ENCODE data around the gene BEND6.
"Not testable (repeated sequence)": the region's sequence is repeated elsewhere in the genome, so short reads cannot be mapped to it uniquely, and the experiment has no call there.

The BEND6 gene

DNA sequence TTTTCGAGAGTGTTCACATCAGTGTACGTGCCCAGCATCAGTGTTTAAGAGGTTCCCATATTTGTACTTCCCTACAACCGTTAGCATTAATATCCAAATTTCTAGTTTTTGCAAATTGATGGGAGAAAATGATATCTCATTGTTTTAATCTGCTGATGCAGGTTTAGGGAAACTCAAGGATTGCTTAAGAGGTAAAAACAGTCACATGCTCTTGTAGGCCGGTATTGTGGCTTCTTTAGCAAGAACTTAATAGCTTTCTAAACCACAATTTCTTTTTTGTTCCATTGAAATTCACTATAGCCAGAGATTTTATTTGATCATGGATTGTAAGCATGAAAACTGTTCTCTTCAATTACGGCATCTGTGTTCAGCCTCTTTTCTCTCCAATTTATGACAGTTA lies 29.5 kb downstream of the BEND6 start:
- no peak overlapping the region for H3K27ac Mint-ChIP-seq
- no peaks in the 10 kb centered on the region for H3K4me1 Mint-ChIP-seq (ENCODE audit: low read depth)
- H3K36me3 Mint-ChIP-seq (ENCODE audit: low read depth) = no peaks in the 10 kb centered on the region
- H3K9me3 Mint-ChIP-seq = no peaks in the 10 kb centered on the region
- no peak overlapping the region for H3K4me3 Mint-ChIP-seq
- H3K27me3 Mint-ChIP-seq (ENCODE audit: low read depth) = peaks cover 18% of the 10 kb centered on the region

DNA sequence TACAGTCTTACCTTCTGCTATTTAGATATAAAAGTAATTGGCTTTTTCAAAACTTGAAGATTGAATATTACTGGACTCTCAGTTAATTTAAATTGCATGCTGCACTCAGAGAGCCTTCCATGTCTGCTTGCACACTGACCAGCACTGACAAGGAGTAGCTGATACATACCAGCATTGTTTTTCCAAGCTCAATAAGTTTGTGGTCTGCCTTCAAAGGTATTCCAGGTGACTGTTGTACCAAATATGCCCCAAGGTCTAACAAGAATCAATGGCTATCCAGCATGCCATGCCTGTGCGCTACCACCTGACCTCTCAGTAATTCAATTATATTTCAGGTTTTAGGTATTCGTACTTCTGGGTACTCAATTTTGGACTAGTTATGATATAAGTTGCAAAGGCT lies 30.0 kb downstream of the BEND6 start:
- Mint-ChIP-seq H3K4me1 (ENCODE audit: low read depth) (no peaks in the 10 kb centered on the region), H3K4me3 (no peak overlapping the region), H3K36me3 (ENCODE audit: low read depth) (no peaks in the 10 kb centered on the region), H3K27ac (no peak overlapping the region), H3K9me3 (no peaks in the 10 kb centered on the region), H3K27me3 (ENCODE audit: low read depth) (peaks cover 21% of the 10 kb centered on the region)

DNA sequence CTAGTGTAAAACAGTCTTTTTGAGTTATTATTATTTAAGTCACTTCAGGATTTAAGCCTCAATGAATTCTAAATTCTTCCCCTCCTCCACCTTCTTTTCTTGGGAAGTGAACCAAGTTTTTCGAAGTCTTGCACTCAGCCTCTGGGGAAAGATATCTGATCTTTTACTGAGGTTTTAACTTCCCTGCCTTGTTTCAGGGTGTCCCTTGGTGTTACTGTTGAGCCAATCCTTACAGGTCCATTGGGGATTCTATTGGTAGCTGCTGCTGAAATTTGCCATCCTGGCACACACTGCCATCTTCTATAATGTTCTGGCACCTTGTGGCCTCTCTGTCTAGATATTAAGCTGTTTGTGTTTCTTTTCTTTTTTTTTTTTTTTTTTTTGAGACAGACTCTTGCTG lies 31.7 kb downstream of the BEND6 start:
- H3K27ac Mint-ChIP-seq = no peak overlapping the region
- no peaks in the 10 kb centered on the region for H3K9me3 Mint-ChIP-seq
- peaks cover 24% of the 10 kb centered on the region for H3K27me3 Mint-ChIP-seq (ENCODE audit: low read depth)
- H3K36me3 Mint-ChIP-seq (ENCODE audit: low read depth) = no peaks in the 10 kb centered on the region
- no peaks in the 10 kb centered on the region for H3K4me1 Mint-ChIP-seq (ENCODE audit: low read depth)
- H3K4me3 Mint-ChIP-seq = no peak overlapping the region

DNA sequence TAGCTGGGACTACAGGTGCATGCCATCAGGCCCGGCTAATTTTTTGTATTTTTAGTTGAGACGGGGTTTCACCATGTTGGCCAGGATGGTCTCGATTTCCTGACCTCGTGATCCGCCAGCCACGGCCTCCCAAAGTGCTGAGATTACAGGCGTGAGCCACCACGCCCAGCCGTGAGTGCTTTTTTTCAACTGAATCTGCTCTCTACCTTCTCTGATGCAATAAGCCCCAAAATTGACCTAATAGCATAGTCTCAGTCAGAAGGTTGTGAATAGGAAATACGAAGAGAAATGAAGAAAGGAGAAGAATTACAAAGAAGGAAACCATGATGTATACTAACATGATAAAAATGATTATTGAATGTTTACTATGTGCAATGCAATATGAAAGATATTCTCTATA lies 33.2 kb downstream of the BEND6 start:
- Mint-ChIP-seq H3K27ac (no peak overlapping the region), H3K4me3 (no peak overlapping the region), H3K36me3 (ENCODE audit: low read depth) (no peaks in the 10 kb centered on the region), H3K9me3 (no peaks in the 10 kb centered on the region), H3K4me1 (ENCODE audit: low read depth) (no peaks in the 10 kb centered on the region), H3K27me3 (ENCODE audit: low read depth) (peaks cover 23% of the 10 kb centered on the region)

DNA sequence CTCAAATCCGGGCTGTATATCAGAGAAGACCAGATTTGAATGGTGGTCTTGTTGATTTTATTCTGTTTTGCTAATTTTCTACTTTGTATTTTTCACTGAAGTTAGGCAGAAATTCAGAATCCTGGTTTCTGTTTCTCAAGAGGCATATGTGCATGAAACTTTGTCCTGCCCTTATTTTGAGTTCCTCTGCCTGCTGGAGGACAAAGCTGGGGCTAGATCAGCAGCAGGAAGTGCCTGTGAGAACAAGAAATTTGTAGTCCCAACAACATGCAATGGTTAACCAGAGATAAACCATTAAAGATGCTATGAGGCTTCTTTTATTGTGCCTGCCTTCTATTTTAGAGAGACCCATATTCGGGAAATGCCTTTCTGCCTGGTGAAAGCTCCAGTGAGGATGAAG lies 37.1 kb downstream of the BEND6 start:
- no peaks in the 10 kb centered on the region for H3K9me3 Mint-ChIP-seq
- H3K4me1 Mint-ChIP-seq (ENCODE audit: low read depth) = no peaks in the 10 kb centered on the region
- H3K27ac Mint-ChIP-seq = no peak overlapping the region
- H3K36me3 Mint-ChIP-seq (ENCODE audit: low read depth) = no peaks in the 10 kb centered on the region
- no peak overlapping the region for H3K4me3 Mint-ChIP-seq
- peaks cover 16% of the 10 kb centered on the region for H3K27me3 Mint-ChIP-seq (ENCODE audit: low read depth)

DNA sequence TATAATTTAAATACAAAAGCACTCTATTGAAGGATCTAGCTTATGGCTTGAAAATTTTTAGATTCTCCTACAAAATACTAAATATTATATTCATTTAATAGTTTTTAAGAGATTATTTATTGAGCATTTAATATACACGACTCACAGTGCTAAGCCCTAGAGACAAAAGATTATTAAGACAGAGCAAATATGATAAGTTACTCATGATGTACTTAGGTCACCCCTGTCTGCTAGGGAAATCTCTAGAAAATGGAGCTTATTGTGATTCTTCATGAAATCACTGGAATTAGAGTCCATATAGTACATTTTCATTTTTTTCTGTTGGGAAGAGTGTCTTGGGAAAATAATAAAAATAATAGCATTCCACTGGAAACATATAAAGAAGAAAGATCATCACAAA lies 37.8 kb downstream of the BEND6 start:
- Mint-ChIP-seq H3K36me3 (ENCODE audit: low read depth) (no peaks in the 10 kb centered on the region), H3K4me3 (no peak overlapping the region), H3K27me3 (ENCODE audit: low read depth) (peaks cover 16% of the 10 kb centered on the region), H3K9me3 (no peaks in the 10 kb centered on the region), H3K4me1 (ENCODE audit: low read depth) (no peaks in the 10 kb centered on the region), H3K27ac (no peak overlapping the region)

DNA sequence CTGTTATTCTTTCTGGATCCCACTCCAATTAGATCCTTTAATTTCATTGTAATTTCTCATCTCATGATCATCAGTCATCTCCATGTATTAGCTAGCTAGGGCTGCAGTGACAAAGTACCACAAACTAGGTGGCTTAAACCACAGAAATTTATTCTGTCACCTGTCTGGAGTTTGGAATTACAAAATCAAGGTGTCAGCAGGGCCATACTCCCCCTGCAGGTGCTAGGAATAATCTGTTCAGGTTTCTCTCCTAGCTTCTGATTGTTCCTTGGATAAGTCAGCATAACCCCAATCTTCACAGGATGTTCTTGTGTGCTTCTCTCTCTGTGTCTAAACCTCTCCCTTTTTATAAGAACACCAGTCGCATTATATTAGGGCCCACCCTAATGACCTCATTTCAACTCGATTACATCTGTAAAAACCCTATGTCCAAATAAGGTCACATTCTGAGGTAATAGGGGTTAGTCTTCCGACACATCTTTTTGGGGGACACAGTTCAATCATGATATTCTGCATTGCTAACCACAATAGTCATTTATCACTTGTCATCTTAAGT lies 40.5 kb downstream of the BEND6 start:
- no peaks in the 10 kb centered on the region for H3K36me3 Mint-ChIP-seq (ENCODE audit: low read depth)
- H3K9me3 Mint-ChIP-seq = peaks cover 4% of the 10 kb centered on the region
- H3K4me3 Mint-ChIP-seq = no peak overlapping the region
- no peaks in the 10 kb centered on the region for H3K4me1 Mint-ChIP-seq (ENCODE audit: low read depth)
- H3K27ac Mint-ChIP-seq = no peak overlapping the region
- H3K27me3 Mint-ChIP-seq (ENCODE audit: low read depth) = peaks cover 8% of the 10 kb centered on the region

DNA sequence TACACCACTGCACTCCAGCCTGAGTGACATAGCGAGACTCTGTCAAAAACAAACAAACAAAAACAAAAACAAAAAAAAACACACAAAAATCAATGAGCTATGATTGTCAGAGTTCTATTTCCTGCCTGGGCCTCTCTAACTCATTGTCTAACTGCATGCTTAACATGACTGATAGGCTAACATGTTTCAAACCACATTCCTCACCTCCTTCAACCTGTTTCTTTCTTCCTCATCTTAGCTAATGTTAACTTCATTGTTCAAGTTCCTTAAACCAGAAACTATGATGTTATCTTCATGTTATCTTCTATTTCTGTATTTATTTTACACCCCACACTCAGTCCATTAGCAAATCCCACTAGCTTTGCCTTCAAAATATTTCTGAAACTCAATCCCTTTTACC lies 41.5 kb downstream of the BEND6 start:
- Mint-ChIP-seq H3K9me3 (peaks cover 4% of the 10 kb centered on the region), H3K27me3 (ENCODE audit: low read depth) (peaks cover 7% of the 10 kb centered on the region), H3K27ac (no peak overlapping the region), H3K4me3 (no peak overlapping the region), H3K4me1 (ENCODE audit: low read depth) (no peaks in the 10 kb centered on the region), H3K36me3 (ENCODE audit: low read depth) (no peaks in the 10 kb centered on the region)

DNA sequence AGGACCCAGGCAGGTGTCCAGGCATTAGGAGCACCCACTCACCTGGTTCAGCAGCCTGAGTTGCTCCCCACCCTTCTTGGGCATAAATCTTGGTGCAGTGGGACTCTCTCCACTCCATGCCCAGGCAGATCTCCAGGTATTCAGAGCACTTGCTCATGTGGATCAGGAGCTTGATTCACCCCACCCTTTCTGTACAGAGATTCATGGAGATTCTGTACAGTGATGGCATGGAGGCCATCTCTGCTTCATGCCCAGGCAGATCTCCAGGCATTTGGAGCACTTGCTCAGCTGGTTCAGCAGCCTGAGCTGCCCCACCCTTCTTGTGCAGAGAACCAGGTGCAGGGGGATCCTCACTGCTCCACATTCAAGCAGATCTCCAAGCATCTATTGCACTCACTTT lies 44.1 kb downstream of the BEND6 start:
- peaks cover 13% of the 10 kb centered on the region for H3K27me3 Mint-ChIP-seq (ENCODE audit: low read depth)
- H3K36me3 Mint-ChIP-seq (ENCODE audit: low read depth) = no peaks in the 10 kb centered on the region
- H3K9me3 Mint-ChIP-seq = peaks cover 4% of the 10 kb centered on the region
- no peak overlapping the region for H3K27ac Mint-ChIP-seq
- no peak overlapping the region for H3K4me3 Mint-ChIP-seq
- no peaks in the 10 kb centered on the region for H3K4me1 Mint-ChIP-seq (ENCODE audit: low read depth)

DNA sequence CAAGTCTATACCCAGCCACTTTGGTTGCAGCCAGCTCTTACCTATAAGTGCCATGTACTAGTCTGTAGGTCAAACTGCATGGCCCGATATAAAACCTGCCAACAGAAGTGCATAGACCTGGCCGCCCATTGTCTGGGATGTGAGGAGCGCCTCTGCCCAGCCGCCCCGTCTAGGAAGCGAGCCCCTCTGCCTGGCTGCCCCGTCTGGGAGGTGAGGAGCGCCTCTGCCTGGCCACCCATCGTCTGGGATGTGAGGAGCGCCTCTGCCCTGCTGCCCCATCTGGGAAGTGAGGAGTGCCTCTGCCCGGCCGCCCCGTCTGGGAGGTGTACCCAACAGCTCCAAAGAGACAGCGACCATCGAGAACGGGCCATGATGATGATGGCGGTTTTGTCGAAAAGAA lies 44.8 kb downstream of the BEND6 start:
- not testable (repeated sequence) for H3K9me3 Mint-ChIP-seq; H3K4me1 Mint-ChIP-seq (ENCODE audit: low read depth); H3K36me3 Mint-ChIP-seq (ENCODE audit: low read depth); H3K4me3 Mint-ChIP-seq; H3K27ac Mint-ChIP-seq
- H3K27me3 Mint-ChIP-seq (ENCODE audit: low read depth) = peaks cover 12% of the 10 kb centered on the region

DNA sequence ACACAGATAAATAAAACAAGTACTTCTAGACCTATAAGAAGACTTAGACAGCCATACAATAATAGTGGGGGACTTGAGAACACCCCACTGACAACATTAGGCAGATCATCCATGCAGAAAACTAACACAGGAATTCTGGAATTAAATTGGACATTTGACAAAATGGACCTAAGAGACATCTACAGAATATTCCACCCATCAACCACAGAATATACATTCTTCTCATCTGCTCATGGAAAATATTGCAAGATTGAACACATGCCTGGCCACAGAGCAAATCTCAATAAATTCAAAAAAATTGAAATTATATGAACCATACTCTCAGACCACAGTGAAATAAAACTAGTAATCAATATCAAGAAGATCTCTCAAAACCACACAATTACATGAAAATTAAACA lies 47.3 kb downstream of the BEND6 start:
- peaks cover 4% of the 10 kb centered on the region for H3K9me3 Mint-ChIP-seq
- no peak overlapping the region for H3K4me3 Mint-ChIP-seq
- H3K27me3 Mint-ChIP-seq (ENCODE audit: low read depth) = peaks cover 6% of the 10 kb centered on the region
- no peaks in the 10 kb centered on the region for H3K36me3 Mint-ChIP-seq (ENCODE audit: low read depth)
- H3K27ac Mint-ChIP-seq = no peak overlapping the region
- no peaks in the 10 kb centered on the region for H3K4me1 Mint-ChIP-seq (ENCODE audit: low read depth)

DNA sequence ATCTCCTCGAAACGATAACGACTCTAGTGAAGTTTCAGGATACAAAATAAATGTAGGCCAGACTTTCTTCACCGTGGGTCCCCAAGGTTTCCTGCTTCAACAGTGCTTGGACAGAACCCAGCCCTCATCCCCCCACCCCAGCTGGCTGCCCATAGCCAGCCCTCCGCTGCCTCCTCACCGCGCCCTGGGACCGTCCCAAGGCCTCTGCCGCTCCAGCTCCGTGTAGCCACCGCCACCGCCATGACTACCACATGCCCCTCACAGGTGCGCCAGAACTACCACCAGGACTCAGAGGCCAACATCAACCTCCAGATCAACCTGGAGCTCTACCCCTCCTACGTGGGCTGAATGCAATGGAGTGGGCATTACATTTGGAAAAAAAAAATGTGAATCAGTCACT lies 49.4 kb downstream of the BEND6 start:
- H3K36me3 Mint-ChIP-seq (ENCODE audit: low read depth) = no peaks in the 10 kb centered on the region
- no peak overlapping the region for H3K27ac Mint-ChIP-seq
- no peak overlapping the region for H3K4me3 Mint-ChIP-seq
- H3K27me3 Mint-ChIP-seq (ENCODE audit: low read depth) = peaks cover 12% of the 10 kb centered on the region
- no peaks in the 10 kb centered on the region for H3K4me1 Mint-ChIP-seq (ENCODE audit: low read depth)
- no peaks in the 10 kb centered on the region for H3K9me3 Mint-ChIP-seq

DNA sequence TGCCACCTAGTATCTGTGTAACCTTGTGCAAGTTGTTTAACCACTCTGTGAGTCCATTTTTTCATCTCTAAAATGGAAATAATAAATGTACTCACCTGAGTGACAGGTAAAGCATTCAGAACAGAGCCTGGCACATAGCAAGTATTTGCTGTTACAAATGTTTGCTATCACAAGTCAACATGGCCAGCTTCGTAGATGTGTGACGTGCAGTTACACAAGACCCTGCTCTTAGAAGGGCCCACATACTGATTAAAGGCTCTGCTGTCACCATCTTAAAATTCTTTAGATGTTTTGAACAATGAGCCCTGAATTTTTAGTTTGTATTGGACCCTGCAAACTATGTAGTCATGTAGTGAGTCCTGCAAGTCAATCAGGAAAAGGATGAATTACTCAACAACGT lies 51.2 kb downstream of the BEND6 start:
- H3K4me1 Mint-ChIP-seq (ENCODE audit: low read depth) = no peaks in the 10 kb centered on the region
- no peaks in the 10 kb centered on the region for H3K36me3 Mint-ChIP-seq (ENCODE audit: low read depth)
- H3K27me3 Mint-ChIP-seq (ENCODE audit: low read depth) = peaks cover 20% of the 10 kb centered on the region
- H3K27ac Mint-ChIP-seq = no peak overlapping the region
- no peaks in the 10 kb centered on the region for H3K9me3 Mint-ChIP-seq
- H3K4me3 Mint-ChIP-seq = no peak overlapping the region

DNA sequence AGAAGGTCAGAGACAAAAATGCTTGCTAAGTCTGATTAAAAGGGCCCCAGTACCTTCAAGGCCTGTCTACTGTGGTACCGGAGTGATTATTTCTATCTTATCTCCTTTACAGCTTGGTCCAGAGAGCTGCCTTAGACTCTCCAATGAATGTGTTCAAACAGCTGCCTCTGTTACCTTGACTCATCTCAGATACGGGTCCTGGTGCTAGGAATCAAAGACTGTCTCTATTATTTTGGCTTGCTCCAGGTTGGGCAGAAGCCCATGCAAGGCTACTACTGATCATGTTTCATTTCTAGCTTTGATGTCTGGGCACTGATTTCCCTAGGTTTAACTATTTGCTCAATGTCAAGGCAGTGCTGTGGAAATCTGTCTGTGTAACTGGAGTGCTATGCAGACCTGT lies 53.2 kb downstream of the BEND6 start:
- H3K27ac Mint-ChIP-seq; H3K4me1 Mint-ChIP-seq (ENCODE audit: low read depth): not testable (repeated sequence)

DNA sequence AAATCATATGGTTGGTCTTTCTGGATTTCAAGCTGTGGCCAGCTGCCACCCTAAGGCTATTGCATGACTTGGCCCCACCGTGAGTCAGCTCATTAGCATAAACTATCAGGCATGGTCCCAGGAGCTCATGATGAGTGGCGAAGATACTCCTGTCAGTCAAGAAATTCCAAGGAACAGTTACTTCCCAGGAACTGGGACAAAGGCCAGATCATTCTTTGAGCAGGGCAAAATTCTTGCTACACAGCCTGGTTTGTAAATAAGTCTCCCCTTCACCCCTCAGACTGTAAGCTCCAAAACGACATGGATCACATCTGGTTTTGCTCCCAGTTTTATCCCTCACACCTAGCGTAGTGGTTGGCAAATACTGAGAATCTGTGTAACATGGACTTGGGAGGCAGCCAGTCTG lies 58.6 kb downstream of the BEND6 start:
- Mint-ChIP-seq H3K4me1 (ENCODE audit: low read depth) (no peaks in the 10 kb centered on the region), H3K27me3 (ENCODE audit: low read depth) (peaks cover 37% of the 10 kb centered on the region), H3K9me3 (no peaks in the 10 kb centered on the region), H3K4me3 (no peak overlapping the region), H3K36me3 (ENCODE audit: low read depth) (no peaks in the 10 kb centered on the region), H3K27ac (no peak overlapping the region)

More for the DNA sequence above, 53.2 kb downstream of the BEND6 start:
- not testable (repeated sequence) for H3K9me3 Mint-ChIP-seq; H3K4me3 Mint-ChIP-seq; H3K36me3 Mint-ChIP-seq (ENCODE audit: low read depth)
- peaks cover 18% of the 10 kb centered on the region for H3K27me3 Mint-ChIP-seq (ENCODE audit: low read depth)

DNA sequence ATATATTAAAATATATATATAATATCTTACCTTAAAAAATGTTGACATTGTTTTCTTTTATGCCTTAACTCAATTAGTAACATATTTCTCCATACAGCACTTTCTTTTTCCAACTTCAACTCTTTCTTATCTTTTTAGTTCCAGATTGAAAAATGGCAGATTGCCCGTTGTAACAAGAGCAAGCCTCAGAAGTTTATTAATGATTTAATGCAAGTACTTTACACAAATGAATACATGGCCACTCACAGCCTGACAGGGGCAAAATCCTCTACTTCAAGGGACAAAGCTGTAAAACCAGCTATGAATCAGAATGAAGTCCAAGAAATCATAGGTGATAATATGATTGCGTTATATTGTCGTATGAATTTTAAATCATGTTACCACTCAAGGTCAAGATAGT lies 62.2 kb downstream of the BEND6 start:
- H3K36me3 Mint-ChIP-seq (ENCODE audit: low read depth) = no peaks in the 10 kb centered on the region
- no peak overlapping the region for H3K27ac Mint-ChIP-seq
- H3K9me3 Mint-ChIP-seq = no peaks in the 10 kb centered on the region
- H3K27me3 Mint-ChIP-seq (ENCODE audit: low read depth) = peaks cover 23% of the 10 kb centered on the region
- H3K4me1 Mint-ChIP-seq (ENCODE audit: low read depth) = no peaks in the 10 kb centered on the region
- no peak overlapping the region for H3K4me3 Mint-ChIP-seq
